ENCODE results near the gene SPP1. TPM values are rescaled to one million over a fixed set of nuclear protein-coding genes. Genes with fewer than 3 reads are reported as not detected.
"Not testable (repeated sequence)": the region's sequence is repeated elsewhere in the genome, so short reads cannot be mapped to it uniquely, and the experiment has no call there.

The SPP1 gene
- total RNA-seq, 1 experiment from 2014 or later: 88.2 TPM

DNA sequence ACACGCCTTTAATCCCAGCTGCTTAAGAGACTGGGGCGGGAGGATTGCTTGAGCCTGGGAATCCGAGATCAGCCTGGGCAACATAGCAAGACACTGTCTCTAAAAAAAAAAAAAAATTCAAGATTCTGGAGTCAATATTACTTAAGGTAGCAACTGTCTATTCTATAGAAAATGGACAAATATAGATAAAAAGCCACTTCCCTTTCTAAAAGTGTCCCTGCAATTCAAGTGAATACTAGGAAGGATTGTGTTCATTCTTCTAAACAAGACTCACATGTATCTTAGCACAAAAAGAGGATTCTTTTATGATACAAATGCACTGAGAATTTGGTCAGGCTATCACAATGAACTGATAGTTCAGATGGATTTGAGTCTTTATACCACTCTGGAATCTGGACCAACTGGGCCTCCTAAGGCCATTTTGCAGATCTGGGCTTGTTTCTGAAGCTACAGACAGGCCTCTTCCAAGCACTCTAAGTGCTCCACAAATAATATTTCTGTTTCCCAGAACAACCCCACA, 38.9 kb downstream of the SPP1 start:
- no peak for DNase-seq
- H3K27me3 ChIP-seq (ENCODE audit: control insufficient read depth, insufficient read depth, low read length): no peaks in the 10 kb centered on the region
- H3K4me3 ChIP-seq (ENCODE audit: insufficient read depth, low read depth, low read length): no peak overlapping the region
- H3K36me3 ChIP-seq (replicated peaks; ENCODE audit: control insufficient read depth, insufficient read depth, low read length): no peaks in the 10 kb centered on the region

DNA sequence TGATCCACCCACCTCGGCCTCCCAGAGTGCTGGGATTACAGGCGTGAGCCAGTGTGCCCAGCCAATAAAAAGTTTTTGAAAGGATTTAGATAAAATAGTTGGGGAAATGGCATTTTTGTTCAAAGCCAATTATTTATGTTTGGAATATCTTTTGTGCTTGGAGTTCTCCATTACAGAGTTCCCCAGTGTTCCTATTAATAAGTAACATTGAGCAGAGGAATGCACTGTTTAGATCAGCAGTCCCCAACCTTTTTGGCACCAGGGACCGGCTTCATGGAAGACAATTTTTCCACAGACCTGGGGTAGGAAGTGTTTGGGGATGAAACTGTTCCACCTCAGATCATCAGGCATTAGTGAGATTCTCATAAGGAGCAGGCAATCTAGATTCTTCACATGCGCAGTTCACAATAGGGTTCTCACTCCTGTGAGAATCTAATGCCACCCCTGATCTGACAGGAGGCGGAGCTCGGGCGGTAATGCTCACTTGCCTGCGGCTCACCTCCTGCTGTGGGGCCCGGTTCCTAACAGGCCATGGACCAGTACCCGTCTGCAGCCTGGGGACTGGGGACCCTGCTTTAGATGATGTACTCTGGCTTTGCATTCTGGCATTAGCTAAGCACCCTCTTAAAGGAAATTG, 40.3 kb downstream of the SPP1 start:
- DNase-seq: no peak
- H3K36me3 ChIP-seq (replicated peaks; ENCODE audit: control insufficient read depth, insufficient read depth, low read length): 0 out of 2 replicates have a peak, but pooled peaks cover 1% of the 10 kb centered on the region
- H3K27me3 ChIP-seq (ENCODE audit: control insufficient read depth, insufficient read depth, low read length): no peaks in the 10 kb centered on the region
- no peak overlapping the region for H3K4me3 ChIP-seq (ENCODE audit: insufficient read depth, low read depth, low read length)

DNA sequence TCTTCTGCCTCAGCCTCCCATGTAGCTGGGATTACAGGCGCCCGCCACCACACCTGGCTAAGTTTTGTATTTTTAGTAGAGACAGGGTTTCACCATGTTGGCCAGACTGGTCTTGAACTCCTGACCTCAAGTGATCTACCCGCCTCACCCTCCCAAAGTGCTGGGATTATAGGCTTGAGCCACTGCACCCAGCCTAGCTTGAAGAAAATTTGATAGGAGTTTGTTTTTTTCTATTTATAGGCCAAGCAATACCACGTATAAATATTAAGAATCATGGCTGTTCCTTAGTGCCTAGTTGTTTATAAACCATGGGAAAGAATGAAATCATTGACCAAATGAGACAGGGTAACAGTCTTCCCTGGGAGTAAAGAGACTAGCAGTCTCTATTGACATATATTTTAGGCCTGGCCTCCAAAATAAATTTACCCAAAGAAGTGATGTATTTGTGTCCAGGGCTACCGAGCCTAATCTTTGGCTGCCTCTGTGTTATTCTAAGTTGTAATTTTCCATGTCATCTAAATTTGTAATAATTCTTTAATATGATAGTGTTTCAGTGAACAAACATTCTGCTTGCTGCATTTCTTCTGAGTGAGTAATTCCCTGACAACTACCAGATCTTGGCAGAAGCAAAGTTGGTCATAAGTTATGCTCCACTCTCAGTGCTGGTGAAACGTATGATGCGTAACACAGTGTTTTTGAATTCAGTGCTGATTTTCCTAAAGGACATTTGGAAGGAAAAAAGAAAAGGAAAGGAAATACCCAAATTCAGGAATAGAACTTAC, 42.2 kb downstream of the SPP1 start:
- no peak overlapping the region for H3K4me3 ChIP-seq (ENCODE audit: insufficient read depth, low read depth, low read length)
- DNase-seq: no peak
- H3K27me3 ChIP-seq (ENCODE audit: control insufficient read depth, insufficient read depth, low read length): no peaks in the 10 kb centered on the region
- peaks cover 5% of the 10 kb centered on the region; the same call in 1 of the 2 replicates for H3K36me3 ChIP-seq (replicated peaks; ENCODE audit: control insufficient read depth, insufficient read depth, low read length)

DNA sequence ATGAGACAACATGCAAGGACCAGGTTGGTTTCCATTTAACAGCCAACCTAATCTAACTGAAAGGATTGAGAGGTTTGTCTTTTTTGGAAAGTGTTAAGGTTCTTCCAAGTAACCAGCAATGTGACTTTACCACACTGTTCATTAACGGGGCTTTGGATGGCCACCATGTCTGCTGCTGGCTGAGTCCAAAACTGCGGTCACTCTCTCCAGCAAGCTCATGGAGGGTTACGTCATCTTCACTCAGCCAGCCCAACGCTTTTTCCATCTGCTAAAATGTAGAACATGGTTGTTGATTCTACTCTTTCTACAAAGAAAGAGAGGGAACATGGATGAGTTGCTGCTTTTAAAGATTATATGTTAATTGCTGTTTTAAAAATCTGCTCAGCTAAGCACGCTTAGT, 43.0 kb downstream of the SPP1 start:
- DNase-seq: no peak
- H3K36me3 ChIP-seq (replicated peaks; ENCODE audit: control insufficient read depth, insufficient read depth, low read length): peaks cover 5% of the 10 kb centered on the region; the same call in 1 of the 2 replicates
- H3K4me3 ChIP-seq (ENCODE audit: insufficient read depth, low read depth, low read length): no peak overlapping the region
- no peaks in the 10 kb centered on the region for H3K27me3 ChIP-seq (ENCODE audit: control insufficient read depth, insufficient read depth, low read length)

DNA sequence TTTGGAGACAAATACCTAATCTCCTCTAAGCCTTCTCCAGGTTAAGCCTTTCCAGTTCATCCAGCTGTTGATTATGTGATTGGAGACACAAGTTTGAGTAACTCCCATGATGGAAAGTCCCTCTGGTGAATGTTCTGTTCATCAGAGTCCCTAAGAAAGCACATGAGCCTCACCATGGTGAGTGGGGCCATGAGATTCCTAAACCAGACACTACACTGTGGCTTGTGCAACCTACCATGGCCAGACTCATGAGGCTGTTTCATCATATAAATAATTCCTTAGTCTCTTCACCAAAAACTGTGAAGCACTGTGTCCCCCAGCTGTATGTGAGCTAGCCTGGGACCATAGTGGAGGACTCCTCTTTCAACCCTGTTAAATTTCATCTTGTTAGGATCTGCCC, 46.3 kb downstream of the SPP1 start:
- DNase-seq: no peak
- H3K27me3 ChIP-seq (ENCODE audit: control insufficient read depth, insufficient read depth, low read length): no peaks in the 10 kb centered on the region
- H3K36me3 ChIP-seq (replicated peaks; ENCODE audit: control insufficient read depth, insufficient read depth, low read length): peaks cover 11% of the 10 kb centered on the region
- H3K4me3 ChIP-seq (ENCODE audit: insufficient read depth, low read depth, low read length): no peak overlapping the region

DNA sequence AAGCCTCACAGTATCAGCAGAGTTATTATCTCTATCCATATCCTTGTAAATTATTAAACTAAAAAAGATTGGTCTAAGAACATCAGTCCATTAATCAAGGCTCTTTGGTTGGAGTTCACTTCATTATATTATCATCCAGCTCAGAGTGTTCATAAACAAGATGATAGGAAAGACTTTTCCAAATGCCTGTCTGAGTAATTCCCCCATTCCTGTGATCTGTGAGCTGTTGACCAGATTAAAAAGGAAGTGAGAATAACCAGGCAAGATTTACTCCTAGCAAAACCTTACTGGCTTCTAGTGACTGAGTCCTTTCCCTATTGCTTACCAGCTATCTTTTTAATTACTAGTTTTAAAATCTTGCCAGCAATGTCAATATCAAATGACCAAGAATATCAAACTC, 46.8 kb downstream of the SPP1 start:
- Histone ChIP-seq H3K4me3 (ENCODE audit: insufficient read depth, low read depth, low read length) (no peak overlapping the region), H3K36me3 (replicated peaks; ENCODE audit: control insufficient read depth, insufficient read depth, low read length) (peaks cover 11% of the 10 kb centered on the region), H3K27me3 (ENCODE audit: control insufficient read depth, insufficient read depth, low read length) (no peaks in the 10 kb centered on the region)
- DNase-seq: no peak

DNA sequence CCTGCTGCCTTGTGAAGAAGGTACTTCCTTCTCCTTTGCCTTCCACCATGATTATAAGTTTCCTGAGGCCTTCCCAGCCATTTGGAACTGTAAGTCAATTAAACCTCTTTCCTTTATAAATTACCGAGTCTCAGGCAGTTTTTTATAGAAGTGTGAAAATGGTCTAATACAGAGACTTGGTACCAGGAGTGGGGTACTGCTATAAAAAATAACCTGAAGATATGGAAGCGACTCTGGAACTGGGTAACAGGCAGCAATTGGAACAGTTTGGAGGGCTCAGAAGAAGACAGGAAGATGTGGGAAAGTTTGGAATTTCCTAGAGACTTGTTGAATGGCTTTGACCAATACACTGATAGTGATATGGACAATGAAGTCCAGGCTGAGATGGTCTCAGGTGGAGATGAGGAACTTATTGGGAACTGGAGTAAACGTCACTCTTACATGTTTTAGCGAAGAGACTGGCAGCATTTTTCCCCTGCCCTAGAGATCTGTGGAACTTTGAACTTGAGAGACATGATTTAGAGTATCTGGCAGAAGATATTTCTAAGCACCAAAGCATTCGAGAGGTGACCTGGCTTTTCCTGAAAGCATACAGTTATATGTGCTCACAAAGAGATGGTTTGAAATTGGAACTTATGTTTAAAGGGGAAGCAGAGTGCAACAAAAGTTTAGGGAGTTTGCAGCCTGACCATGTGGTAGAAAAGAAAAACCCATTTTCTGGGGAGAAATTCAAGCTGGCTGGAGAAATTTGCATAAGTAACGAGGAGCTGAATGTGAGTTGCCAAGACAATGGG, 50.6 kb downstream of the SPP1 start:
- not testable (repeated sequence) for H3K4me3 ChIP-seq (ENCODE audit: insufficient read depth, low read depth, low read length); H3K27me3 ChIP-seq (ENCODE audit: control insufficient read depth, insufficient read depth, low read length); DNase-seq
- peaks cover 15% of the 10 kb centered on the region for H3K36me3 ChIP-seq (replicated peaks; ENCODE audit: control insufficient read depth, insufficient read depth, low read length)

DNA sequence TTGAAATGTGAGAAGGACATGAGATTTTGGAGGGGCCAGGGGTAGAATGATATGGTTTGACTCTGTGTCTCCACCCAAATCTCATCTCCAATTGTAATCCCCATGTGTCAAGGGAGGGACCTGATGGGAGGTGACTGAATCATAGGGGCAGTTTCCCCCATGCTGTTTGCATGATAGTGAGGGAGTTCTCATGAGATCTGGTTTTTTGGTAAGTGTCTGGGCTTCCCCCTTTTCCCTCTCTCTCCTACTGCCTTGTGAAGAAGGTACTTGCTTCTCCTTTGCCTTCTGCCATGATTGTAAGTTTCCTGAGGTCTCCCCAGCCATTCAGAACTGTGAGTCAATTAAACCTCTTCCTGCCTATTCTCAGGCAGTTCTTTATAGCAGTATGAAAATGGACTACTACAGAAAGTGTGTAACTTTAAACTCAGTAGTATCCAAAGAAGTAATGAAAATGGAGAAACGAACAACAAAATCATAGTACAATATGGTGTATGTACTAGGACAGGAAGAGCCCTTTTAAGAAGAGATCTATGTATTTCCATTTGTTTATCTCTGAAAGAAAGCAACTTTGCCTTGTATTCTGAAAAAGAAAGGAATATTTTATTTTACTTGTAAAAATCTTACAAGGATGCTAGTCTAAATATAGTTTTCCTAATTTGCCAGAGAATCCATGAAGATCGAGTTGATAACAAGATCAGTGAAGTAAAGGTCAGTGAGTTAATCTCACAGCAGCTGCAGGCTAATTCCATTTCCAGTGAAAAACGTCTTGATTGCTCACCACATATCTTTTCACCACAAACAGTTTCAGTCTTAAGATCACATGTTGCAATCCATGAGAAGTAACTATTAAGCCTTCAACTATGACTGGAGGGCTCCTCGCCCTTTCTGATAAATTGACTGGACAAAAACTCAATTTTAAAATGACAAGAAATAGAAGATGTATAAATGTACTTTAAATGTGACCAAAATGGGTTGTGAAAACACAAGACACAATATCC, 52.4 kb downstream of the SPP1 start:
- DNase-seq: no peak
- no peaks in the 10 kb centered on the region for H3K27me3 ChIP-seq (ENCODE audit: control insufficient read depth, insufficient read depth, low read length)
- H3K36me3 ChIP-seq (replicated peaks; ENCODE audit: control insufficient read depth, insufficient read depth, low read length): peaks cover 12% of the 10 kb centered on the region
- no peak overlapping the region for H3K4me3 ChIP-seq (ENCODE audit: insufficient read depth, low read depth, low read length)

DNA sequence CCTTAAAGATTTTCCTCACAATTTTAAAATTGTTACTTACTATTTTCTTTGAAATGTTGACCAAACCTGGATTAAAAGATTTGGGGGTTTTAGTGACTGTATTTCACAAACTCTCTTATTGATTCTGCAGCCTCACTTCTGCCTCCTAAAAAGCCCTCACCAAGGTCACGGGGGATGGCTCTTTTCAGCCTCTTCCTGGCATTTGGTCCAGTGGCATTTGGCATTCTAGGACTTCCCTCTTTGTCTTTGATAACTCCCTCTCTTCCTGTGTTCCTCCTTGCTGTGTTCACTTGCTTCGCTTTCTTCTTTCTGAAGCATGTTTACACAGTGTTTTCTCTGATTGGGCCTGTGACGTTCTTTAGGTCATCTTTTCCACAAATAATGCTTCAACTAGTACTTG, 53.4 kb downstream of the SPP1 start:
- peaks cover 14% of the 10 kb centered on the region for H3K36me3 ChIP-seq (replicated peaks; ENCODE audit: control insufficient read depth, insufficient read depth, low read length)
- DNase-seq: no peak
- no peaks in the 10 kb centered on the region for H3K27me3 ChIP-seq (ENCODE audit: control insufficient read depth, insufficient read depth, low read length)
- no peak overlapping the region for H3K4me3 ChIP-seq (ENCODE audit: insufficient read depth, low read depth, low read length)

DNA sequence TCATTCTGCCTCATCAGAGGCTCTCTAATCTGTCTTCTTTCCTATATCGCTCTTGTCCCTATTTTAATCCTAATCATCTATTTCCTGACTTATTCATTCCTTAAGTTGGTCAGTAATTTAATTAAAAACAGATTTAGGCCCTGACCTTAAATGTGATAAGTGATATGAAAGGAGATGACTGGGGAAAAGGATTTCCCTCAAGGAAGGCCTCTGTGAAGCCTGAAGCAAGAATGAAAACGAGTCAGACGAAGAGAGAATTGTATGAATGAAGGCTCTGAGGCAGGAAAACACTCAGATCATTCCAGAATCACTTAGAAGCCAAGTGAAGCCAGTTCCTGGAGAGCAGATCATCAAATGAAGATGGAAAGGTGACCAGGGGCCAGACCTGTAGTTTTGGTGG, 54.0 kb downstream of the SPP1 start:
- Histone ChIP-seq H3K4me3 (ENCODE audit: insufficient read depth, low read depth, low read length) (no peak overlapping the region), H3K27me3 (ENCODE audit: control insufficient read depth, insufficient read depth, low read length) (no peaks in the 10 kb centered on the region), H3K36me3 (replicated peaks; ENCODE audit: control insufficient read depth, insufficient read depth, low read length) (peaks cover 12% of the 10 kb centered on the region)
- no peak for DNase-seq

DNA sequence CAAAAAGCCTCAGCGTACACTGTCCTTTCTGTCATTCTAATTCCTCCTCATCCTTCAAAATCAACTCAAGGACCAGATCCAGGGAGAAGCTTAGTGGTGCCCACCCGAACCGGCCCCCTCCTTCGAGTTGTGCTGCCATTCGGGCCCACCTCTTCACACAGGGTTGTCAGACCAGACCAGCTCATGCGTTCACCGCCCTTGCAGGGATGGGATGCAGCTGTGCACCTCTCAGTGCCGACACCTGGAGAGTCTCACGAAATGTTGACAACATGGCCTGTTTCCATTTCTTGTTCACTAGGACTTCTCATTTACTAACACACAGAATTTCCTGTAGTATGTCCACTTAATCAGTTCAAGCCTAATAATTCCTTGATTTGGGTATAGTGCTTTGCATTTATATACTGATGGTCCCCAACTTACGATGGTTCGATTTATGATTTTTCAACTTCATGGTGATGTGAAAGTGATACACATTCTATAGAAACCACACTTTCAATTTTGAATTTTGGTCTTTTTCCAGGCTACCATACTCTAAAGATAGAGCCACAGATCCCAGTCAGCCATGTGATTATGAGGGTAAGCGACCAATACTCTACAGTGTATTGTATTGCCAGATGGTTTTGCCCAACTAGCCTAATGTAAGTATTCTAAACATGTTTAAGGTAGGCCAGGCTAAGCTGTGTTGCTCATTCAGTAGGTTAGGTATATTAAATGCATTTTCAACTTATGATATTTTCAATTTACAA, 55.2 kb downstream of the SPP1 start:
- H3K27me3 ChIP-seq (ENCODE audit: control insufficient read depth, insufficient read depth, low read length): no peaks in the 10 kb centered on the region
- peaks cover 13% of the 10 kb centered on the region for H3K36me3 ChIP-seq (replicated peaks; ENCODE audit: control insufficient read depth, insufficient read depth, low read length)
- H3K4me3 ChIP-seq (ENCODE audit: insufficient read depth, low read depth, low read length): no peak overlapping the region
- DNase-seq: no peak

All from H7 (cell line).